ENCODE data around the gene OGFR. TPM values are rescaled to one million over a fixed set of nuclear protein-coding genes. Genes with fewer than 3 reads are reported as not detected.

OGFR gene
- polyA plus RNA-seq, 3 donors = 47.8 to 114 (median 79.3) TPM

- no peaks in the 10 kb centered on the region for H3K27me3 ChIP-seq (ENCODE audit: control insufficient read depth in 2 of 2, insufficient read depth in 2 of 2, low read length in 2 of 2)
- intact Hi-C loops (cut with micrococcal nuclease) = loop anchor here in 1 of 2 donors (10.0 kb wide), 1 partner anchor 549 kb away; the partner anchor contains the start of gene ADRM1
- peaks cover 36 to 60% of the 10 kb centered on the region in 2 donors for H3K36me3 ChIP-seq (replicated peaks in 1 of 2; ENCODE audit: control insufficient read depth in 1 of 2, insufficient read depth in 2 of 2, low read length in 2 of 2)
- H4K20me1 ChIP-seq (ENCODE audit: insufficient read depth, low read length) = peaks cover 10% of the 10 kb centered on the region
- Mint-ChIP-seq H3K9me3 (no peaks in the 10 kb centered on the region), H3K4me1 (peaks cover 1% of the 10 kb centered on the region), H3K4me3 (no peak overlapping the region), H3K27ac (peak overlapping the region in 2 of 7 donors; percentile 3 to 23), H3K36me3 (peaks cover 61 to 69% of the 10 kb centered on the region in 2 donors), H3K27me3 (ENCODE audit: low read depth in 3 of 3) (peaks cover under 1 to 3% (median 1%) of the 10 kb centered on the region in 3 donors)
- no peak overlapping the region for H3K4me2 ChIP-seq (replicated peaks; ENCODE audit: extremely low read depth, low read length, poor library complexity, severe bottlenecking)
- H3K79me2 ChIP-seq (ENCODE audit: insufficient read depth, low read length) = no peaks in the 10 kb centered on the region
- TF ChIP-seq CTCF (IDR thresholded peaks at IDR 0.05) = no peak
- H3K9ac ChIP-seq (ENCODE audit: insufficient read depth, low read length, poor library complexity, severe bottlenecking) = no peak overlapping the region
- no peak overlapping the region for H3K4me3 ChIP-seq (replicated peaks in 1 of 3; ENCODE audit: low read depth in 2 of 3, low read length in 3 of 3)
- no peaks in the 10 kb centered on the region for H3K9me3 ChIP-seq (replicated peaks in 1 of 2; ENCODE audit: control insufficient read depth in 1 of 2, insufficient read depth in 1 of 2, low read length in 2 of 2)
- no peak overlapping the region for H2AFZ ChIP-seq (ENCODE audit: insufficient read depth, low read depth, low read length, poor library complexity, severe bottlenecking)
- H3K4me1 ChIP-seq (ENCODE audit: control insufficient read depth in 1 of 2, insufficient read depth in 2 of 2, low read length in 2 of 2) = no peaks in the 10 kb centered on the region
- WGBS (ENCODE audit: insufficient coverage) = 95% methylated on average over 13 of the region's 13 CpGs
- no peak for DNase-seq
- no peak overlapping the region for H3K27ac ChIP-seq (ENCODE audit: low read depth in 1 of 2, low read length in 2 of 2)
Observed at GRCh38 chr20:62854121-62854520, 49.5 kb downstream of the OGFR start.

GRCh38 chr20:62855120-62855519, 50.5 kb downstream of the OGFR start:
- H3K27me3 ChIP-seq (ENCODE audit: control insufficient read depth in 2 of 2, insufficient read depth in 2 of 2, low read length in 2 of 2) = peaks cover 2 to 6% of the 10 kb centered on the region in 2 donors
- no peaks in the 10 kb centered on the region for H3K9me3 ChIP-seq (replicated peaks in 1 of 2; ENCODE audit: control insufficient read depth in 1 of 2, insufficient read depth in 1 of 2, low read length in 2 of 2)
- no peak for TF ChIP-seq CTCF (IDR thresholded peaks at IDR 0.05)
- peaks cover 6% of the 10 kb centered on the region for H3K79me2 ChIP-seq (ENCODE audit: insufficient read depth, low read length)
- no peak overlapping the region for H3K4me3 ChIP-seq (replicated peaks in 1 of 3; ENCODE audit: low read depth in 2 of 3, low read length in 3 of 3)
- no peak overlapping the region for H3K27ac ChIP-seq (ENCODE audit: low read depth in 1 of 2, low read length in 2 of 2)
- H3K9ac ChIP-seq (ENCODE audit: insufficient read depth, low read length, poor library complexity, severe bottlenecking) = no peak overlapping the region
- H4K20me1 ChIP-seq (ENCODE audit: insufficient read depth, low read length) = peaks cover 15% of the 10 kb centered on the region
- Mint-ChIP-seq H3K27ac (no peak overlapping the region), H3K4me3 (no peak overlapping the region), H3K4me1 (peaks cover 7% of the 10 kb centered on the region), H3K27me3 (ENCODE audit: low read depth in 3 of 3) (peaks cover 9 to 13% (median 10%) of the 10 kb centered on the region in 3 donors), H3K36me3 (peaks cover 66 to 73% of the 10 kb centered on the region in 2 donors), H3K9me3 (peaks cover 0 to 2% (median 0%) of the 10 kb centered on the region in 7 donors)
- peaks cover under 1 to 6% of the 10 kb centered on the region in 2 donors for H3K4me1 ChIP-seq (ENCODE audit: control insufficient read depth in 1 of 2, insufficient read depth in 2 of 2, low read length in 2 of 2)
- H2AFZ ChIP-seq (ENCODE audit: insufficient read depth, low read depth, low read length, poor library complexity, severe bottlenecking) = no peak overlapping the region
- intact Hi-C loops (cut with micrococcal nuclease) = loop anchor here in 1 of 2 donors (5.0 to 10.0 kb wide), 2 partner anchors 53 to 550 kb away; partner anchors contain the start of genes ADRM1 and OGFR
- WGBS (ENCODE audit: insufficient coverage) = 100% methylated on average over 1 of the region's 5 CpGs
- peaks cover 36 to 60% of the 10 kb centered on the region in 2 donors for H3K36me3 ChIP-seq (replicated peaks in 1 of 2; ENCODE audit: control insufficient read depth in 1 of 2, insufficient read depth in 2 of 2, low read length in 2 of 2)
- DNase-seq = no peak
- no peak overlapping the region for H3K4me2 ChIP-seq (replicated peaks; ENCODE audit: extremely low read depth, low read length, poor library complexity, severe bottlenecking)
